ENCODE data around the gene NARF.
"Not testable (repeated sequence)": the region's sequence is repeated elsewhere in the genome, so short reads cannot be mapped to it uniquely, and the experiment has no call there.

NARF gene

GRCh38 chr17:82447876-82448275 is 10.7 kb upstream of the NARF start:
- no peak for DNase-seq

- DNase-seq = peak; percentile 78
Observed at GRCh38 chr17:82449131-82449882, 9.2 kb upstream of the NARF start.

GRCh38 chr17:82449883-82450356 is 8.6 kb upstream of the NARF start:
- peak; percentile 69 to 70 for DNase-seq

- peak; percentile 97 to 98 for DNase-seq
Observed at GRCh38 chr17:82450357-82451106, 8.0 kb upstream of the NARF start, which contains the start of gene CYBC1. CYBC1 (minus strand) TSS chr17:82450752; CDS start chr17:82449254, 1,498 bp downstream.

- DNase-seq = no peak
Observed at GRCh38 chr17:82452162-82452561, 6.4 kb upstream of the NARF start.

- DNase-seq = not testable (repeated sequence)
Observed at GRCh38 chr17:82453151-82453550, 5.4 kb upstream of the NARF start.

GRCh38 chr17:82453706-82454105 is 4.8 kb upstream of the NARF start:
- DNase-seq = not testable (repeated sequence)

GRCh38 chr17:82457073-82457928 is 1.2 kb upstream of the NARF start:
- no peak for DNase-seq

GRCh38 chr17:82457929-82458178 is 687 bp upstream of the NARF start:
- no peak for DNase-seq

GRCh38 chr17:82458885-82459424 is 414 bp downstream of the NARF start:
- no peak for DNase-seq

GRCh38 chr17:82459936-82460335 is 1.4 kb downstream of the NARF start:
- DNase-seq = not testable (repeated sequence)

GRCh38 chr17:82461827-82462524 is 3.4 kb downstream of the NARF start:
- DNase-seq = no peak

- DNase-seq = no peak
Observed at GRCh38 chr17:82463391-82463790, 4.8 kb downstream of the NARF start.

- DNase-seq = no peak
Observed at GRCh38 chr17:82463925-82464566, 5.5 kb downstream of the NARF start.

- no peak for DNase-seq
Observed at GRCh38 chr17:82464567-82464929, 6.0 kb downstream of the NARF start.

- DNase-seq = no peak
Observed at GRCh38 chr17:82465023-82465603, 6.6 kb downstream of the NARF start.

GRCh38 chr17:82468692-82469091 is 10.2 kb downstream of the NARF start:
- DNase-seq = no peak

- no peak for DNase-seq
Observed at GRCh38 chr17:82470065-82470464, 11.5 kb downstream of the NARF start.

- no peak for DNase-seq
Observed at GRCh38 chr17:82474223-82475010, 15.9 kb downstream of the NARF start.

GRCh38 chr17:82475458-82475857 is 16.9 kb downstream of the NARF start:
- no peak for DNase-seq

- DNase-seq = no peak
Observed at GRCh38 chr17:82477934-82478333, 19.4 kb downstream of the NARF start.

All from activated T-cell treated with anti-CD3 and anti-CD28 coated beads, Interleukin-2, amount 50 U/mL, for 48 hours (primary cell).